ENCODE results near the gene CDIP1.

Gene CDIP1

GRCh38 chr16:4538350-4539235, at the start of gene CDIP1:
CDIP1 (minus strand) TSS chr16:4538773; CDS start chr16:4514130, 24,643 bp downstream.
- TF ChIP-seq GATA3 (IDR thresholded peaks at IDR 0.05; ENCODE audit: low read depth, low read length) (no peak), GATA2 (IDR thresholded peaks at IDR 0.05; ENCODE audit: low read depth, low read length) (no peak)

DNA sequence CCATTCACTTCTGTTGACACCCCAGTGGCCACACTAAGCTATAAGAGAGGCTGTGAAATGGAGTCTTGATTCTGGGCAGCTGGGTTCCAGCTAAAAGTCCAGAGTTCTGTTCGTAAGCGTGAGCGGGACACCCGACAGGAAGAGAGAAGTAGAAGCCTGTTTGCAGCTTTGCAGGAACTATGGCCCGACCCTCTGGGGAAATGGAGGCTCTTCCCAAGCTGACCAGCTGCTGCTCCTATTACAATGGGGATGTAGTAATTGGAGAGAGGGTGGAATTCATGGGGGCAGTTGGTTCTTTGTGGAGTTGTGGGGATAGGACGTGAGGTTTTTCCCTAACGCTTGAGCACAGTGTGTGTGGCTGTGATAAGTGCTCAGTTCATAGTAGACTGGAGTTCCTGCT, 47.7 kb upstream of the CDIP1 start:
- TF ChIP-seq GATA2 (IDR thresholded peaks at IDR 0.05; ENCODE audit: low read depth, low read length): no peak
- TF ChIP-seq GATA3 (IDR thresholded peaks at IDR 0.05; ENCODE audit: low read depth, low read length): no peak

DNA sequence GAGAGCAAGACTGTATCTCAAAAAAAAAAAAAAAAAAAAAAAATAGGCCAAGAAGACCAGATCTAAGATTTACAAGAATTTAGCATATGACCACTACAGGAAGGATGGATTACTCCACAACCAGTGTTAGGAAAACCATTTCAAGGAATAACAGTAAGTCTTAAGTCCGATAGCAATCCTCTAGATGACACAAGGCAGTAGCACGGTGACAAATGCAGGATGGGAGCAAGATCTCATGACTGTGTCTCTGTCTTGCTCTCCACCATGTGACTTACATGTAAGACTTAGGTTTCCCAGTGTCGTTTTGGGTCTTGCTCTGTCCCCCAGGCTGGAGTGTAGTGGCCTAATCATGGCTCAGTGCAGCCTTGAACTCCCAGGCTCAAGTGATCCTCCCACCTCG, 45.3 kb upstream of the CDIP1 start:
- TF ChIP-seq GATA3 (IDR thresholded peaks at IDR 0.05; ENCODE audit: low read depth, low read length) (no peak), GATA2 (IDR thresholded peaks at IDR 0.05; ENCODE audit: low read depth, low read length) (no peak)

DNA sequence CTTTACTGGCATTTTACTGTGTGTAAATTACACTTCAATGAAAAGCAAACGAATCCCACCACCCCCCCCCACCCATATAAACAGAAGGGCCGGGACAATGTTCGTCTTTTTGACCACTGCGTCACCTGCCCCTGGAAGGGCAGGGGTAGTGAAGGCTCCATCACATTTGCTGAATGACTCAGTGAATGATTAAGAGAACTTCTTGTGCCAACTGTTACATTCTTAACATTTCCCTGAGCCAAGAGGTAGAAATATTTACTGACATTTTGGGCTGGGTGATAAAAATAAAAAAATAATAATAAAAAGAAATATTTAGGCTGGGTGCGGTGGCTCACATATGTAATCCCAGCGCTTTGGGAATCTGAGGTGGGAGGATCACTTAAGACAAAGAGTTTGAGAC, 41.7 kb upstream of the CDIP1 start:
- TF ChIP-seq GATA2 (IDR thresholded peaks at IDR 0.05; ENCODE audit: low read depth, low read length): no peak
- no peak for TF ChIP-seq GATA3 (IDR thresholded peaks at IDR 0.05; ENCODE audit: low read depth, low read length)

DNA sequence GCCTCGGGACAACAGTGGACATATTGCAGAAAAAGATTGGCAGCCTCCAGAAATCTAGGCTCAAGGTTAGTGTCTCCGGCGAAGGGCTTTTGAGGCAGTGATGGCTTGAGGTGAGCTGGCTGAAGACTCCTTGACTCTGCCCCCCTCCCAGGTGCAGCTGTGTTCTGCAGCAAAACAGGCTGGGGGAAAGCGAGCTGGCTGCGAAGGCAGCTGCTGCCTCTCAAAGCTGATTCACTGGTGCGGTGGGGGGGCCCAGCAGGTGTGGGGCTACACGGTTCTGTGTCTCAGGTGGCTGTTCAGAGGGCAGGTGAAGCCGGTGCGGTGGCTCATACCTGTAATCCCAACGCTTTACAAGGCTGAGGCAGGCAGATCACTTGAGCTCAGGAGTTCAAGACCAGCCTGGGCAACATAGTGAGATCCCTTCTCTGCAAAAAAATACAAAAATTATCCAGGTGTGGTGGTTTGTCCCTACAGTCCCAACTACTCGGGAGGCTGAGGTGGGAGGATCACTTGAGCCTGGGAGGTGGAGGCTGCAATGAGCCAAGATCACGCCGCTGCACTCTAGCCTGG, 40.5 kb upstream of the CDIP1 start:
- TF ChIP-seq GATA2 (IDR thresholded peaks at IDR 0.05; ENCODE audit: low read depth, low read length): no peak
- TF ChIP-seq GATA3 (IDR thresholded peaks at IDR 0.05; ENCODE audit: low read depth, low read length): no peak

DNA sequence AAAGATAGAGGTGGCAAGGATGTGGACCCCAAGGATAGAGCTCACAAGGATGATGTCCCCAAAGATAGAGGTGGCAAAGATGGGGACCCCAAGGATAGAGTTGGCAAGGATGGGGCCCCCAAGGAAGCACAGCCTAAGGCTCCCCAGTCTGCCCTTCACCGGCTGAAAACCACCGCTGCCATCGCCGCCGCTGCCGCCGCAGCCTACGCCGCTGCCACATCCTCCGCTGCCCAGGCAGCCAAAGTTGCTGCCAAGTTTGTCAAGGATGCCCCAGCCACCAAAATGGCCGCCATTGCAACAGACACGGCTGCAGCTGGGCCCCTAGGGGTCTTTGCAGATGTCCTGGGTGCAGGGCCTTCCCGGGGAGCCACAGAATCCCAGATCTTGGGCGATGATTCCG, 37.4 kb upstream of the CDIP1 start:
- no peak for TF ChIP-seq GATA2 (IDR thresholded peaks at IDR 0.05; ENCODE audit: low read depth, low read length)
- no peak for TF ChIP-seq GATA3 (IDR thresholded peaks at IDR 0.05; ENCODE audit: low read depth, low read length)

- TF ChIP-seq GATA2 (IDR thresholded peaks at IDR 0.05; ENCODE audit: low read depth, low read length): no peak
- no peak for TF ChIP-seq GATA3 (IDR thresholded peaks at IDR 0.05; ENCODE audit: low read depth, low read length)
These were observed 36.5 kb upstream of the CDIP1 start for GRCh38 chr16:4574919-4575705.

- no peak for TF ChIP-seq GATA3 (IDR thresholded peaks at IDR 0.05; ENCODE audit: low read depth, low read length)
- TF ChIP-seq GATA2 (IDR thresholded peaks at IDR 0.05; ENCODE audit: low read depth, low read length): no peak
These were observed 34.1 kb upstream of the CDIP1 start for GRCh38 chr16:4572715-4573114.

- TF ChIP-seq GATA2 (IDR thresholded peaks at IDR 0.05; ENCODE audit: low read depth, low read length): no peak
- no peak for TF ChIP-seq GATA3 (IDR thresholded peaks at IDR 0.05; ENCODE audit: low read depth, low read length)
These were observed 32.2 kb upstream of the CDIP1 start for GRCh38 chr16:4570688-4571321.

DNA sequence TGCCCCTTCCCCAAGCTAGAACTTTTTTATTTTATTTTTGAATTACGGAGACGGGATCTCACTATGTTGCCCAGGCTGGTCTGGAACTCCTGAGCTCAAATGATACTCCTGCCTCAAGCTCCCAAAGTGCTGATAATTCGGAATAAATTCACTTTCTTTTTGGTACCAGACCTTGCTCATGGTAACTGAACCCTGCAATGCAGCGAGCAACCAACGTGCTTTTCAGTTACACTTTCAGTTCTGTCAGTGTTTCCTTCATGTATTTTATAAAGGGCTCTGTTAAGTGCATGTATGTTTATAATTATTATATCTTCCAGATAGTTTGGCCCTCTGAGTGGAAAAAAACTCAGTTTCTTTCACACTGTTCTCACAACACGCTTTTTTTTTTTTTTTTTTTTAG, 31.5 kb upstream of the CDIP1 start:
- TF ChIP-seq GATA3 (IDR thresholded peaks at IDR 0.05; ENCODE audit: low read depth, low read length) (no peak), GATA2 (IDR thresholded peaks at IDR 0.05; ENCODE audit: low read depth, low read length) (no peak)

DNA sequence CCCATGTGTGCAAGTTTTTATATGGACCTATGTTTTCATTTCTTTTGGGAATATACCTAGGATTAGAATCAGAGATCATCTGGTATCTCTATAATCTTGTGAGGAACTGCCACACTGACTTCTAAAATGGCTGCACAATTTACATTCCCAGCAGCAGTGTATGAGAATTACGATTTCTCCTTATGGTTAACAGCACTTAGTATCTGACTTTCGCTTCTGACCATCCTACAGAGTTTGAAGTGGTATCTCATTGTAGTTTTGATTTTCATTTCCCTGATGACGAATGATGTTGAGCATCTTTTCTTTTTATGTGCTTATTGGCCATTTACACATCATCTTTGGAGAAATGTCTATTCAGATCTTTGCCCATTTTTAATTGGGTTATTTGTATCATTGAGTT, 27.6 kb upstream of the CDIP1 start:
- no peak for TF ChIP-seq GATA3 (IDR thresholded peaks at IDR 0.05; ENCODE audit: low read depth, low read length)

DNA sequence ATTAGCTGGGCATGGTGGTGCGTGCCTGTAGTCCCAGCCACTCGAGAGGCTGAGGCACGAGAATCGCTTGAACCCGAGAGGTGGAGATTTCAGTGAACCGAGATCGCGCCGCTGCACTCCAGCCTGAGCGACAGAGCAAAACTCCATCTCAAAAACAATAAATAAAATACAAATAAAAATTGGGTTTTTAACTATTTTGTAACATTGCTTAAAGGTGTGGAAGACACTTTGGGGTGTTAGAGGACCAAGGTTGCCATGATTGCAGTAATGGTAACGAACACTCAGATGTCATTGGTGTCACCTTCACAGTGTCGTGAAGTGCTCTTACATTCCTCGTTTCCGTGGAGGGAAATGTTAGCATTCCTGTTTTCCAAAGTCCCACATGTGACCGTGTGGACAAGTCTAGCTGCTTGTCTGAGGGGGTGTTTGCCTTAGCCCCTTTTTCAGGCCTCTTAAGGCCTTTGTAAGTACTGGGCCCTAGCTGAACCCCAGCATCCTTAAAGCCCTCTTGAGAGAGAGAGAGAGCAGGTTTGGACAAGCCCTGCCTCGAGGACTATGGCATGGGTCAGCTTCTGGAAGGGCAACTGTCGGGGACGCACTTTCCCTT, 26.2 kb upstream of the CDIP1 start:
- TF ChIP-seq GATA3 (IDR thresholded peaks at IDR 0.05; ENCODE audit: low read depth, low read length) (no peak), GATA2 (IDR thresholded peaks at IDR 0.05; ENCODE audit: low read depth, low read length) (no peak)

DNA sequence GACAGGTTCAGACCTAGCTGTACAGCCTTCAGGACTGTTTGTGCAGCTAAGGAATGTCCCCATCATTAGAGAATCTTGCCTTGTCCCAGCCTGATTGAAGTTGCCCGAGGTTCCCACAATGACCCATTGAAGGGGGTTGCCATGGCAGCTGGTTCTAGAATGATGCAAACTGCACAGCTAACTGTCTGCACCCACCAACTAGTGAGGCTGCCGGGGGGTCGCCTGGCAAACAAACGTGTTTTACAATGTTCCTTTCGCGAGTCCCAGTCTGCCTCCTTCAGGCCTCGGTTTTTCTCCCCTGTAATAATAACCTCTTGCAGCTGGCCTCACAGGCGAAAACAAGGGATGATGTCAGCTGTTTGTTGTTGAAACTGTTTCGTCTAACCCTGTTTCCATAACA, 23.0 kb upstream of the CDIP1 start:
- TF ChIP-seq GATA2 (IDR thresholded peaks at IDR 0.05; ENCODE audit: low read depth, low read length) (no peak), GATA3 (IDR thresholded peaks at IDR 0.05; ENCODE audit: low read depth, low read length) (no peak)

DNA sequence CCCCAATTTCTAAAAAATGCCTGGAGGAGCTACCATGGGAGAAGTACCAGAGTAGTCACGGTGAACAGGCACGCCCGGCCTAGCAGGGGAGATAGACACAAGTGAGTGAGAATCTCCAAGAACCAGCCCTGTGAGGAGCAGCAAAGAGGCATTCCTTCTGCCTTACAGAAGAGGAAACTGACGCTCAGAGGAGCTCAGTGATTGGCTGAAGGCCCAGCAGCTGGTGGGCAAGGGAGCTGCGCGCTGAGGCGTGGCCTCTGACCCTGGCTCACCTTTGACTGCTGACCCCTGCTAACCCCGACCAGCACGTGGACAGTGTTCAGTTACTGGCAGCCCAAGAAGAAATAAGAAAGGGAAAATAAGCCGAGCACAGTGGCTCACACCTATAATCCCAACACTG, 19.4 kb upstream of the CDIP1 start:
- TF ChIP-seq GATA3 (IDR thresholded peaks at IDR 0.05; ENCODE audit: low read depth, low read length) (no peak), GATA2 (IDR thresholded peaks at IDR 0.05; ENCODE audit: low read depth, low read length) (no peak)

All from SH-SY5Y (cell line).